Effector memory CD8-positive, alpha-beta T cell (primary cell): ENCODE measurements around the gene AKAP1.
A peak's percentile ranks its signal among the peaks of the same experiment; 100 is the strongest.

ENCODE experiments used
- ATAC-seq: fragments of 150-1000 bp; cut with Tn5 transposase; replicated peaks from 2 replicates; pipeline ENCODE4 v1.10.0; 2021; ENCODE audit warnings: mild to moderate bottlenecking, moderate library complexity
- DNase-seq, 3 experiments: peaks; one replicate each; pipeline ENCODE4 v3.0.0; 2021
- H3K27ac Mint-ChIP-seq, 2 donors: one replicate each; pipeline ENCODE4 v1.8.0; 2022; ENCODE audit warnings: mild to moderate bottlenecking in 2 of 2, mixed read lengths in 2 of 2, moderate library complexity in 2 of 2
- H3K27me3 Mint-ChIP-seq, 2 donors: one replicate each; pipeline ENCODE4 v1.8.0; 2022; ENCODE audit warnings: mixed read lengths in 2 of 2
- H3K36me3 Mint-ChIP-seq: one replicate; pipeline ENCODE4 v1.8.0; 2022; ENCODE audit warnings: mild to moderate bottlenecking, moderate library complexity, mixed read lengths; ENCODE audit not compliant: insufficient read depth
- H3K4me1 Mint-ChIP-seq, 2 donors: one replicate each; pipeline ENCODE4 v1.8.0; 2022; ENCODE audit warnings: low read depth in 2 of 2, mixed read lengths in 2 of 2
- H3K4me3 Mint-ChIP-seq, 2 donors: one replicate each; pipeline ENCODE4 v1.8.0; 2022; ENCODE audit warnings: mild to moderate bottlenecking in 2 of 2, mixed read lengths in 2 of 2, moderate library complexity in 2 of 2
- H3K9me3 Mint-ChIP-seq, 2 donors: one replicate each; pipeline ENCODE4 v1.8.0; 2022; ENCODE audit warnings: mixed read lengths in 2 of 2

Gene AKAP1

GRCh38 chr17:57113011-57113410 lies 28.0 kb downstream of the AKAP1 start:
- no peaks in the 10 kb centered on the region for H3K9me3 Mint-ChIP-seq
- no peak overlapping the region for H3K4me3 Mint-ChIP-seq
- DNase-seq (no peak), ATAC-seq (no peak)
- H3K4me1 Mint-ChIP-seq: peaks cover 0 to 4% of the 10 kb centered on the region in 2 donors
- no peaks in the 10 kb centered on the region for H3K27me3 Mint-ChIP-seq
- H3K36me3 Mint-ChIP-seq: peaks cover 10% of the 10 kb centered on the region
- no peak overlapping the region for H3K27ac Mint-ChIP-seq

DNA sequence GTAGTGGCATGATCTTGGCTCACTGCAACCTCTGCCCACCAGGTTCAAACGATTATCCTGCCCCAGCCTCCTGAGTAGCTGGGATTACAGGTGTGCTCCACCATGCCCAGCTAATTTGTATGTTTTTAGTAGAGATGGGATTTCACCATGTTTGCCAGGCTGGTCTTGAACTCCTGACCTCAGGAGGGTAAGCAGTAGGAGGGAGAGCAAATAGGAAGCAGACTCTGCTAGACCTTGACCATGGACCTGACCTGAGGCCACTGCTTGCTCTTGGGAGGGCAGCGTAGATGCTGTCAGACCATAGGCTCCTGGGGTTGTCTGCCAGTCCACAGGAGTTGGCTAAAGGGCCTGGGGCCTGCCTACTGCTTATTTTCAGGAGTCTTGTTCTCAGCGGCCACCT lies 28.6 kb downstream of the AKAP1 start:
- no peak for ATAC-seq

DNA sequence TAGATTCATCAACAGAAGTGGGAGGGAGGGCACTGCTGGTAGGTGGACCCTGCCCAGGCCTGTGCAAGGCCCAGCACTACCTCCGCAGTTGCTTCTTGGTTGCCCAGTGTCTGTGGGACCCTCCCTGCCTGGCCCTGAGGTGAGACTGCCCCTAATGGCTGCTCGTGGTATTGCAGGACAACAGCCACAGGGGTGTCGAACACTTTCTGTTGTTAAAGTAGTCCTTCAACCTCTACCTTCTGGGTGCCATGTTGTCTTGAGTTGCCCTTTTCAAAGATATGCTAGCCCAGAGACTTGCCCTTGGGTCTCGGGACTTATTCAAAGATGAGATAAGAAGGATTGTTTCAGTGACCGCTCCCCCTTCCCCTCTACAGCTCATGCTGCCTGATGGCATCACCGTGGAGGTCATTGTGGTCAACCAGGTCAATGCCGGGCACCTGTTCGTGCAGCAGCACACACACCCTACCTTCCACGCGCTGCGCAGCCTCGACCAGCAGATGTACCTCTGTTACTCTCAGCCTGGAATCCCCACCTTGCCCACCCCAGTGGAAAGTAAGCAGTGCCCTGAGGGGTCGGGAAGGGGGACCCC lies 29.1 kb downstream of the AKAP1 start:
- peaks cover 10% of the 10 kb centered on the region for H3K36me3 Mint-ChIP-seq
- no peaks in the 10 kb centered on the region for H3K9me3 Mint-ChIP-seq
- peaks cover 0 to 4% of the 10 kb centered on the region in 2 donors for H3K4me1 Mint-ChIP-seq
- DNase-seq: peak; percentile 57 to 69 (median 58)
- H3K27me3 Mint-ChIP-seq: no peaks in the 10 kb centered on the region
- H3K27ac Mint-ChIP-seq: no peak overlapping the region
- H3K4me3 Mint-ChIP-seq: no peak overlapping the region
- peak; percentile 61 for ATAC-seq

More for the DNA sequence above, 28.6 kb downstream of the AKAP1 start:
- Mint-ChIP-seq H3K4me1 (peaks cover 0 to 4% of the 10 kb centered on the region in 2 donors), H3K27ac (no peak overlapping the region), H3K9me3 (no peaks in the 10 kb centered on the region), H3K36me3 (peaks cover 10% of the 10 kb centered on the region), H3K27me3 (no peaks in the 10 kb centered on the region), H3K4me3 (no peak overlapping the region)
- no peak for DNase-seq

DNA sequence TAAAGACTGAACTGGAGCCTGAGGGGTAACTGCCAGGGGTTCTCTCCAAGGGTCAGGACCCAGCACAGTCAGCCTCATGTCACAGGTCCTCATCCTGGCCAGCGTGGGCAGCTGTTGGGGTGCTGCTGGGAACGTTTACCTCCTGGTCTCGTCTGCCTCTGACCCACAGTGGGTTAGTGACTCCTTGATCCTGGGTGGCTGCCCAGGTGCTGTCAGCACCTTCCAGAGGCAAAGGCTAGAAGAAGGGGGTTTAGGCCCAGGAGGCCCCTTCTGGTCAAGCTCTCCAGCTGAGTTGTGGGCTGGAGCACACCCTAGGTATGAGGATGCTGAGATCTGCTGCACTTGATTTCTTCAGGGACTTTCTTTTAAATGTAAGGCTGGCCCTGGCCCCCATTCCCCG lies 30.3 kb downstream of the AKAP1 start:
- no peak for ATAC-seq
- no peaks in the 10 kb centered on the region for H3K27me3 Mint-ChIP-seq
- H3K9me3 Mint-ChIP-seq: no peaks in the 10 kb centered on the region
- H3K4me3 Mint-ChIP-seq: no peak overlapping the region
- no peak overlapping the region for H3K27ac Mint-ChIP-seq
- H3K4me1 Mint-ChIP-seq: peaks cover 0 to 4% of the 10 kb centered on the region in 2 donors
- no peak for DNase-seq
- H3K36me3 Mint-ChIP-seq: peaks cover 18% of the 10 kb centered on the region

- H3K27ac Mint-ChIP-seq: no peak overlapping the region
- H3K4me1 Mint-ChIP-seq: peaks cover 0 to 4% of the 10 kb centered on the region in 2 donors
- no peaks in the 10 kb centered on the region for H3K27me3 Mint-ChIP-seq
- peaks cover 18% of the 10 kb centered on the region for H3K36me3 Mint-ChIP-seq
- DNase-seq (no peak), ATAC-seq (no peak)
- no peak overlapping the region for H3K4me3 Mint-ChIP-seq
- no peaks in the 10 kb centered on the region for H3K9me3 Mint-ChIP-seq
Observed at GRCh38 chr17:57115916-57116315, 30.9 kb downstream of the AKAP1 start.

DNA sequence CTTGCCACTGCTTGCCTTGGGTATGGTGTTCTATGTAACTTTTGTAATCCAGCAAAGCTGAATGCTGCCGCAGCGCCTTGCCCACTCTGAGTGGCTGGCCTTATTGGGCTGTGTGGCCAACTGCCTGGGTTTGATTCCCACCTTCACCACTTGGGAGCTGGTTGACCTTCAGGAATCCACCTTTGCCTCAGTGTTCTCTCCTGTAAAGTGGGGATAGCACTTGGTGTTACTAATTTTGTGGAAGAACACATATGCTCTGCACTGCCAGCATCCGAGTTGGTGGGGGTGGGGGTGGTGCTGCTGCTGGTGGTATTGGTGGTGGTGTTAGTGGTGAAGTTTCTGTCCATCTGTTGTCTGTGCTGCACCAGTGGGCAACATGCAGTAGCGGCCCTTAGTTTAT lies 32.8 kb downstream of the AKAP1 start:
- no peak overlapping the region for H3K27ac Mint-ChIP-seq
- H3K4me1 Mint-ChIP-seq: peaks cover 0 to 4% of the 10 kb centered on the region in 2 donors
- H3K4me3 Mint-ChIP-seq: no peak overlapping the region
- H3K27me3 Mint-ChIP-seq: no peaks in the 10 kb centered on the region
- DNase-seq (no peak), ATAC-seq (no peak)
- H3K36me3 Mint-ChIP-seq: peaks cover 26% of the 10 kb centered on the region
- no peaks in the 10 kb centered on the region for H3K9me3 Mint-ChIP-seq

GRCh38 chr17:57120814-57121213 lies 35.8 kb downstream of the AKAP1 start:
- peak overlapping the region in 1 of 2 donors; percentile 25 for H3K27ac Mint-ChIP-seq
- H3K27me3 Mint-ChIP-seq: no peaks in the 10 kb centered on the region
- no peak for DNase-seq
- H3K9me3 Mint-ChIP-seq: no peaks in the 10 kb centered on the region
- ATAC-seq: no peak
- peaks cover 30% of the 10 kb centered on the region for H3K36me3 Mint-ChIP-seq
- no peaks in the 10 kb centered on the region for H3K4me1 Mint-ChIP-seq
- H3K4me3 Mint-ChIP-seq: no peak overlapping the region

GRCh38 chr17:57121308-57122042 lies 36.4 kb downstream of the AKAP1 start:
- Mint-ChIP-seq H3K27me3 (no peaks in the 10 kb centered on the region), H3K27ac (no peak overlapping the region), H3K9me3 (no peaks in the 10 kb centered on the region)

DNA sequence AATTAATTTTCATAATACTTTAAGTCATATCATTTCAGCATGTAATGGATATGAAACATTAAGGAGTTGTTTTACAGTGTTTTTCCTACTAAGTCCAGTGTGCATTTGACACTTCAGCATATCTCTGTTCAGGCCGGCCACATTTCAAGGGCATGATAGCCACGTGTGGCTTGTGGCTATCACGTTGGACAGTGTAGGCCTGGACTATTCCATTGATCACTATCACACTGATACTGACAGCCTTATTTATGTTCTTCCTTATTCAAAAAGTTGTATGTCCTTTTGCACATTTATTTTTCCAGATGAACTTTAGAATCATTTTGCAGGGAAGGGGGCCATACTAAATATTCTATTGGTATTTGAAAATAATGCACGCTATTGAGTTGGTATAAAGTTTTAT lies 39.0 kb downstream of the AKAP1 start:
- no peak overlapping the region for H3K27ac Mint-ChIP-seq
- no peaks in the 10 kb centered on the region for H3K9me3 Mint-ChIP-seq
- peaks cover 23% of the 10 kb centered on the region for H3K36me3 Mint-ChIP-seq
- no peaks in the 10 kb centered on the region for H3K27me3 Mint-ChIP-seq
- DNase-seq: no peak
- no peak for ATAC-seq
- no peak overlapping the region for H3K4me3 Mint-ChIP-seq
- H3K4me1 Mint-ChIP-seq: no peaks in the 10 kb centered on the region

More at GRCh38 chr17:57121308-57122042, 36.4 kb downstream of the AKAP1 start:
- ATAC-seq: no peak
- no peak overlapping the region for H3K4me3 Mint-ChIP-seq
- DNase-seq: no peak
- H3K4me1 Mint-ChIP-seq: no peaks in the 10 kb centered on the region
- H3K36me3 Mint-ChIP-seq: peaks cover 23% of the 10 kb centered on the region

DNA sequence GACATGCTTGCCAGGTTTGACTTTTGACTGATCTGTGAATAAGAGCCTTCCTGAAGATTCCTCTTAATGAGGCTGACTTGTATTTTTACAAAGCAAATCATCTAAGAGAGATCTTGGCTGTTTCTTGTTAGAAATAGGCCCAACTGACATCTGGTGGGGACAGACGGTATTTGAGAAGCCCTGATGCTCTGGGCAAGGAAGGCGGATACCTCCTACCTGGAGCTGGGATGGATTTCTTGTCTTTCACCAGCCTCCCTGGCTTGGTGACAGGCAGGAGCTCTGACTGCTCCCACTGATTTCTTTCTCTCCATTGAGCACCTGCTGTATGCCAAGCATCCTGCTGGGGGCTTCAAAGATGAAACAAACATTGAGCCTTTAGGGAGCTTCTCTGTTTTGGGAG lies 40.4 kb downstream of the AKAP1 start:
- no peak overlapping the region for H3K27ac Mint-ChIP-seq
- no peak for ATAC-seq
- no peaks in the 10 kb centered on the region for H3K4me1 Mint-ChIP-seq
- no peak for DNase-seq
- H3K9me3 Mint-ChIP-seq: no peaks in the 10 kb centered on the region
- H3K4me3 Mint-ChIP-seq: no peak overlapping the region
- H3K36me3 Mint-ChIP-seq: peaks cover 16% of the 10 kb centered on the region
- no peaks in the 10 kb centered on the region for H3K27me3 Mint-ChIP-seq

DNA sequence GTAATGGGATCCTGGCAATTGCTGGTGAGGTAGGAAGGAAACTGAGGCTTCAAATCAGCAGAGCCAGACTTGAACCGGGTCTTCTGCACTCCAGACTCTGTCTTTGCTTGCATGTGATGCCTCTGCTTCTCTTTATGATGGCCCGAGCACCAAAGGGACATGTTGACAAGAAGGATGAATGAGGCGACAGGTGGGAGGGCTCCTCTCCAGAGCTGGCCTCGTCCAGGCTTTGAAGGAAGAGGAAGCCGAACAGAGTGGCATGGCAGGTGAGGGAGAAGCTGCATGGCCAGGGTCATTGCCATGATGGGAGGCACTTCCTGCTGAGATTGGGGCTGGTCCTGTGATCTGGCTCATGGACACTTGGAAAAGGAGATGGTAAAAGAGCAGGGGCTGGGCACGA lies 40.8 kb downstream of the AKAP1 start:
- H3K4me1 Mint-ChIP-seq: peaks cover 0 to 1% of the 10 kb centered on the region in 2 donors
- H3K9me3 Mint-ChIP-seq: no peaks in the 10 kb centered on the region
- no peak overlapping the region for H3K27ac Mint-ChIP-seq
- DNase-seq (no peak), ATAC-seq (no peak)
- H3K4me3 Mint-ChIP-seq: no peak overlapping the region
- H3K27me3 Mint-ChIP-seq: no peaks in the 10 kb centered on the region
- H3K36me3 Mint-ChIP-seq: peaks cover 16% of the 10 kb centered on the region

DNA sequence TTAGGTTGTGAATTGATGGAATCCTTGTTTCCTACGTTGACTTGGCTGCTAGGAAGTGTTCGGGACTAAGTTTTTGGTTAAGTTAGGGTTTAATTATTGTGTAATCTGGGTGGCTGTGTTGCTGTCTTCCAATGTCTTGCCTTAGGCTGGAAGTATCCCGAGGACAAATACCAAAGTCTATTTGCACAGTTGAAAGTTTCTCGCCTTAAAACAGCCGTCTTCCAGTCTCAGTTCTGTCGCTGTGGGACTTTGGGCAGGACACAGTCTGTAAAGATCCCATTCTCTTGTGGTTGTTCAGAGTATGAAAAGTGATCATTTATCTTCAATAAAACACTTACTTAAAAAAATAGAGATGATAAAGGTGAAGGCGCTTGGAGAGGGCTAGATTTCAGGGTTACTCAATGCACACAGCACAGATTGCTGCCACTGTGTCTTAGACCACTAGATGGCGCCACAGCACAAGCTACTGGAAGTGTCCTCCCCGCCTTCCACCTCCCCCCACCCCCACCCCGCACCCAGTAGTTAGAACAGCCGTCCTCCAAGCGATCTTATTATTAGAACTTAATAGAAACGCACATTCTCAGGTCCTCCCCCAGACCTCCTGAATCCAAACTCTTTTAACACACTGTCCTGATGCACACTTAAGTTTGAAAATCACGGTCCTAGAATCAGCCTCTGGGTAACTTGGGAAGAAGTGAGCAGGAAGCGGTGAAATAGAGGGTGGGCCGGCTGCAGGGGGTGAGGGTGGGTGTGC lies 45.8 kb downstream of the AKAP1 start:
- Mint-ChIP-seq H3K9me3 (no peaks in the 10 kb centered on the region), H3K36me3 (no peaks in the 10 kb centered on the region), H3K27me3 (peaks cover 5 to 14% of the 10 kb centered on the region in 2 donors), H3K4me3 (no peak overlapping the region), H3K27ac (no peak overlapping the region), H3K4me1 (peaks cover 0 to 3% of the 10 kb centered on the region in 2 donors)
- ATAC-seq: peak; percentile 91
- DNase-seq: peak; percentile 78 to 84 (median 79)

DNA sequence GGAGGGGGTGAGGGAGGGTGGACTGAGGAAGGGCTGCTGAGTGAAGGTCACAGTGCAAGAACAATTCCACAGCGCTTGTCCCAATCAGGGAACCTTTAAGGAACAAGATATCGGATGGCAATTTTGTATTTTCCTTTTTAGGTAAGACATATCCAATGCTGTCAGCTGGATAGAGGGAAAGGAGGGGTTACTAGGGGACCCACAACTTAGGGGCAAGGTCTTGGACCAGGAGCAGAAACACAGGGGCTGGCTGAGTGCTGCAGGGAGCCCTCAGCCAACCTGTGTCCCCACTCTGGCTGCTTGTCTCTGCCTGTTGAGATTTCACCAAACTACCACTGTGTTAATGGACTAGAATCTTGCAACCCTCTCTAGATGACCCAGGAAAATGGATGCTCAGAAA lies 47.6 kb downstream of the AKAP1 start:
- Mint-ChIP-seq H3K27me3 (peaks cover 6 to 23% of the 10 kb centered on the region in 2 donors), H3K4me1 (peaks cover 0 to 3% of the 10 kb centered on the region in 2 donors), H3K9me3 (no peaks in the 10 kb centered on the region), H3K27ac (no peak overlapping the region), H3K4me3 (no peak overlapping the region), H3K36me3 (no peaks in the 10 kb centered on the region)
- ATAC-seq (no peak), DNase-seq (no peak)

GRCh38 chr17:57133486-57133885 lies 48.4 kb downstream of the AKAP1 start:
- no peak overlapping the region for H3K4me3 Mint-ChIP-seq
- H3K9me3 Mint-ChIP-seq: no peaks in the 10 kb centered on the region
- peaks cover 0 to 3% of the 10 kb centered on the region in 2 donors for H3K4me1 Mint-ChIP-seq
- H3K27me3 Mint-ChIP-seq: peaks cover 6 to 31% of the 10 kb centered on the region in 2 donors
- H3K36me3 Mint-ChIP-seq: no peaks in the 10 kb centered on the region
- H3K27ac Mint-ChIP-seq: no peak overlapping the region
- ATAC-seq (no peak), DNase-seq (no peak)
